Uterus (tissue), 2 donors: ENCODE results near the gene PLEKHM3.

Experiments
- CTCF ChIP-seq, 4 experiments: fragments of 200-600 bp in 2 of 4; fragments of 450-650 bp in 2 of 4; sonication (generic) in 2 of 4; IDR thresholded peaks; one replicate each; pipeline ENCODE4 v1.5.1; 2016 to 2019; ENCODE audit warnings: antibody characterized with exemption in 4 of 4, mild to moderate bottlenecking in 2 of 4, moderate library complexity in 1 of 4
- POLR2A ChIP-seq, 2 donors: fragments of 450-650 bp; IDR thresholded peaks; one replicate each; pipeline ENCODE4 v1.6.1; 2016; ENCODE audit warnings: antibody characterized with exemption in 2 of 2, mild to moderate bottlenecking in 1 of 2, moderate library complexity in 1 of 2

GRCh38 chr2:207836521-207837133 is 188.7 kb downstream of the PLEKHM3 start:
- TF ChIP-seq CTCF (IDR thresholded peaks at IDR 0.05) (no peak), POLR2A (IDR thresholded peaks at IDR 0.05) (no peak)
